ENCODE results near the gene ASB18. TPM values are rescaled to one million over a fixed set of nuclear protein-coding genes. Genes with fewer than 3 reads are reported as not detected.

The ASB18 gene
- total RNA-seq, 1 donor from 2014 or later = not detected

DNA sequence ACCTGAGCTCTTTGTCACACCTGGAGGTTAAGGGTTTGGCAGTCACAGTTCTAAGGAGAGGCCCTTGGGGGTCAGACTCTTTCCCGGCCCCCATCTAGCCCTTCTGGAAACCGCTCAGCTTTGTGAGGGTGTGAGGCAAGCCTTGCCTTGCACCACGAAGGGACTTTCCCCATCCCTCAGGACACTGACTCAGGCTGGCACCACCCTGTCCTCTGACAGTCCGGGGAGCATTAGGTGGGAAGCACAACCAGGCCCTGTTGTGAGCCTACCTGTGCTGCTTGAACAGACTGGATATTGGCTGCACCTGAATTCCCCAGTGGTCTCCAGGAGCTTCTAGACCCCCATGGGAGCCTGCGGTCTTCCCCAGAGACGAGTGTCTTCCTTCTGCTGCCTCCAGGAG is 49.0 kb downstream of the ASB18 start:
- Histone ChIP-seq H3K9me3 (no peaks in the 10 kb centered on the region), H3K27me3 (peaks cover 39% of the 10 kb centered on the region), H3K4me1 (no peaks in the 10 kb centered on the region), H3K4me3 (no peak overlapping the region), H3K27ac (no peak overlapping the region), H3K36me3 (no peaks in the 10 kb centered on the region)
- intact Hi-C loops (cut with DNase I) = no loop called here
- TF ChIP-seq CTCF (IDR thresholded peaks at IDR 0.05) = no peak
- DNase-seq = no peak
- no peak for ATAC-seq

GRCh38 chr2:236214376-236214995 is 49.7 kb downstream of the ASB18 start:
- TF ChIP-seq CTCF (IDR thresholded peaks at IDR 0.05) = no peak
- no peak for ATAC-seq
- intact Hi-C loops (cut with DNase I) = no loop called here
- Histone ChIP-seq H3K4me1 (no peaks in the 10 kb centered on the region), H3K27me3 (peaks cover 39% of the 10 kb centered on the region), H3K4me3 (no peak overlapping the region), H3K9me3 (no peaks in the 10 kb centered on the region), H3K36me3 (no peaks in the 10 kb centered on the region), H3K27ac (no peak overlapping the region)
- no peak for DNase-seq

- H3K9me3 ChIP-seq = no peaks in the 10 kb centered on the region
- ATAC-seq = no peak
- no peaks in the 10 kb centered on the region for H3K4me1 ChIP-seq
- no peak for DNase-seq
- peaks cover 32% of the 10 kb centered on the region for H3K27me3 ChIP-seq
- no peaks in the 10 kb centered on the region for H3K36me3 ChIP-seq
- intact Hi-C loops (cut with DNase I) = no loop called here
- H3K4me3 ChIP-seq = no peak overlapping the region
- no peak overlapping the region for H3K27ac ChIP-seq
- no peak for TF ChIP-seq CTCF (IDR thresholded peaks at IDR 0.05)
Observed at GRCh38 chr2:236211296-236211695, 52.9 kb downstream of the ASB18 start.

- DNase-seq (no peak), ATAC-seq (no peak)
- Histone ChIP-seq H3K4me3 (no peak overlapping the region), H3K27me3 (peaks cover 31% of the 10 kb centered on the region), H3K27ac (no peak overlapping the region), H3K4me1 (no peaks in the 10 kb centered on the region), H3K36me3 (no peaks in the 10 kb centered on the region), H3K9me3 (no peaks in the 10 kb centered on the region)
- no peak for TF ChIP-seq CTCF (IDR thresholded peaks at IDR 0.05)
- intact Hi-C loops (cut with DNase I) = no loop called here
Observed at GRCh38 chr2:236210536-236210935, 53.7 kb downstream of the ASB18 start.

GRCh38 chr2:236209996-236210395 is 54.2 kb downstream of the ASB18 start:
- no peak overlapping the region for H3K27ac ChIP-seq
- H3K36me3 ChIP-seq = no peaks in the 10 kb centered on the region
- intact Hi-C loops (cut with DNase I) = no loop called here
- H3K9me3 ChIP-seq = no peaks in the 10 kb centered on the region
- ATAC-seq (no peak), DNase-seq (no peak)
- H3K4me3 ChIP-seq = no peak overlapping the region
- TF ChIP-seq CTCF (IDR thresholded peaks at IDR 0.05) = no peak
- peaks cover 26% of the 10 kb centered on the region for H3K27me3 ChIP-seq
- no peaks in the 10 kb centered on the region for H3K4me1 ChIP-seq

- H3K36me3 ChIP-seq = no peaks in the 10 kb centered on the region
- H3K9me3 ChIP-seq = no peaks in the 10 kb centered on the region
- no peaks in the 10 kb centered on the region for H3K4me1 ChIP-seq
- no peak overlapping the region for H3K4me3 ChIP-seq
- TF ChIP-seq CTCF (IDR thresholded peaks at IDR 0.05) = no peak
- ATAC-seq (no peak), DNase-seq (no peak)
- H3K27me3 ChIP-seq = peaks cover 22% of the 10 kb centered on the region
- intact Hi-C loops (cut with DNase I) = no loop called here
- no peak overlapping the region for H3K27ac ChIP-seq
Observed at GRCh38 chr2:236209535-236209934, 54.7 kb downstream of the ASB18 start.
